HEK293 (cell line): Measurements from ENCODE around the gene PCDHB4.
"Not testable (repeated sequence)": the region's sequence is repeated elsewhere in the genome, so short reads cannot be mapped to it uniquely, and the experiment has no call there.

Source experiments
- CTCF ChIA-PET: fragments of 350-600 bp; formaldehyde crosslinking; extraction: SDS; loops from one replicate; lab custom pipeline; 2021; ENCODE audit warnings: antibody characterized with exemption; lab: Yijun Ruan, JAX
- POLR2A ChIA-PET: fragments of 300-600 bp; formaldehyde crosslinking; extraction: SDS; loops from one replicate; lab custom pipeline; 2020; ENCODE audit warnings: antibody characterized with exemption, inconsistent platforms; lab: Yijun Ruan, JAX
- H3K27ac ChIP-seq: fragments of 200-500 bp; sonication (Bioruptor generic); 2 replicates; pipeline ENCODE4 v1.5.1; 2014; ENCODE audit warnings: low read depth, low read length, control low read depth, inconsistent platforms; ENCODE audit errors: extremely low read depth
- H3K36me3 ChIP-seq, 2 experiments: fragments of 200-500 bp in 1 of 2; sonication (Bioruptor generic) in 1 of 2; 1 replicate in 1 of 2; 2 replicates in 1 of 2; pipeline ENCODE4 v1.5.1; 2014 to 2017; ENCODE audit warnings: inconsistent platforms in 2 of 2, low read length in 2 of 2; ENCODE audit not compliant: control insufficient read depth in 2 of 2, insufficient read depth in 1 of 2
- H3K4me1 ChIP-seq: fragments of 200-500 bp; sonication (Bioruptor generic); 2 replicates; pipeline ENCODE4 v1.5.1; 2014; ENCODE audit warnings: mild to moderate bottlenecking, low read length, inconsistent platforms; ENCODE audit not compliant: control insufficient read depth, insufficient read depth
- H3K4me3 ChIP-seq: 2 replicates; pipeline ENCODE4 v1.5.1; 2011; ENCODE audit warnings: low read depth, mild to moderate bottlenecking, control low read depth, low read length, moderate library complexity
- H3K9me3 ChIP-seq: fragments of 200-500 bp; sonication (Bioruptor generic); 2 replicates; pipeline ENCODE4 v1.5.1; 2014; ENCODE audit warnings: low read depth, low read length, inconsistent platforms; ENCODE audit not compliant: control insufficient read depth, insufficient read depth
- HOXC10 ChIP-seq: sonication (generic); formaldehyde crosslinking; IDR thresholded peaks from 2 replicates; pipeline ENCODE4 v1.8.1; 2023; ENCODE audit warnings: mild to moderate bottlenecking, missing genetic modification reagents
- RBAK ChIP-seq: fragments of 450-650 bp; formaldehyde crosslinking; IDR thresholded peaks from 2 replicates; pipeline ENCODE4 v1.5.1; 2016; ENCODE audit warnings: missing biosample characterization, missing genetic modification characterization
- YY2 ChIP-seq: fragments of 450-650 bp; formaldehyde crosslinking; IDR thresholded peaks from 2 replicates; pipeline ENCODE4 v1.5.1; 2016; ENCODE audit warnings: missing biosample characterization, missing genetic modification characterization
- ZFHX2 ChIP-seq: fragments of 450-650 bp; formaldehyde crosslinking; conservative IDR thresholded peaks from 2 replicates; pipeline ENCODE4 v1.5.1; 2016; ENCODE audit warnings: missing biosample characterization, missing genetic modification characterization
- ZNF132 ChIP-seq: fragments of 450-650 bp; formaldehyde crosslinking; IDR thresholded peaks from 2 replicates; pipeline ENCODE4 v1.5.1; 2017; ENCODE audit warnings: missing biosample characterization, missing genetic modification characterization, borderline replicate concordance
- ZNF174 ChIP-seq: fragments of 450-650 bp; formaldehyde crosslinking; IDR thresholded peaks from 2 replicates; pipeline ENCODE4 v1.5.0; 2017; ENCODE audit warnings: missing biosample characterization, mild to moderate bottlenecking, missing genetic modification characterization
- ZNF350 ChIP-seq: fragments of 450-650 bp; formaldehyde crosslinking; IDR thresholded peaks from 2 replicates; pipeline ENCODE4 v1.5.0; 2017; ENCODE audit warnings: missing biosample characterization, mild to moderate bottlenecking, missing genetic modification characterization
- ZNF561 ChIP-seq: fragments of 450-650 bp; IDR thresholded peaks from 2 replicates; pipeline ENCODE4 v1.5.1; 2018; ENCODE audit warnings: missing biosample characterization, missing genetic modification characterization, borderline replicate concordance
- ZNF600 ChIP-seq: fragments of 450-650 bp; formaldehyde crosslinking; IDR thresholded peaks from 2 replicates; pipeline ENCODE4 v1.5.1; 2016; ENCODE audit warnings: missing biosample characterization, missing genetic modification characterization
- ZNF610 ChIP-seq: fragments of 450-650 bp; formaldehyde crosslinking; IDR thresholded peaks from 2 replicates; pipeline ENCODE4 v1.5.1; 2016; ENCODE audit warnings: missing biosample characterization, missing genetic modification characterization, borderline replicate concordance
- ZNF621 ChIP-seq: fragments of 450-650 bp; formaldehyde crosslinking; IDR thresholded peaks from 2 replicates; pipeline ENCODE4 v1.5.1; 2017; ENCODE audit warnings: missing biosample characterization, missing genetic modification characterization
- ZNF76 ChIP-seq: fragments of 450-650 bp; formaldehyde crosslinking; IDR thresholded peaks from 2 replicates; pipeline ENCODE4; 2016; ENCODE audit warnings: low read depth, missing biosample characterization, missing genetic modification characterization, borderline replicate concordance
- ZNF791 ChIP-seq: fragments of 450-650 bp; formaldehyde crosslinking; IDR thresholded peaks from 2 replicates; pipeline ENCODE4 v1.5.1; 2016; ENCODE audit warnings: missing biosample characterization, missing genetic modification characterization
- TF ChIP-seq, protein P1 (sequence below): fragments of 450-650 bp; formaldehyde crosslinking; IDR thresholded peaks from 2 replicates; pipeline ENCODE4 v1.5.1; 2016; ENCODE audit warnings: missing biosample characterization, missing genetic modification characterization
- TF ChIP-seq, protein P2 (sequence below): sonication (generic); formaldehyde crosslinking; IDR thresholded peaks from 2 replicates; pipeline ENCODE4 v1.8.1; 2022; ENCODE audit warnings: mild to moderate bottlenecking, moderate library complexity, missing genetic modification reagents
- TF ChIP-seq, protein P3 (sequence below): fragments of 450-650 bp; formaldehyde crosslinking; IDR thresholded peaks from 2 replicates; pipeline ENCODE4 v1.5.1; 2016; ENCODE audit warnings: missing biosample characterization, missing genetic modification characterization
- TF ChIP-seq, protein P4 (sequence below): fragments of 450-650 bp; formaldehyde crosslinking; IDR thresholded peaks from 2 replicates; pipeline ENCODE4 v1.5.1; 2016; ENCODE audit warnings: missing biosample characterization, missing genetic modification characterization
- TF ChIP-seq, protein P5 (sequence below): fragments of 450-650 bp; formaldehyde crosslinking; IDR thresholded peaks from 2 replicates; pipeline ENCODE4 v1.5.1; 2017; ENCODE audit warnings: missing biosample characterization, missing genetic modification characterization

PCDHB4 gene

DNA sequence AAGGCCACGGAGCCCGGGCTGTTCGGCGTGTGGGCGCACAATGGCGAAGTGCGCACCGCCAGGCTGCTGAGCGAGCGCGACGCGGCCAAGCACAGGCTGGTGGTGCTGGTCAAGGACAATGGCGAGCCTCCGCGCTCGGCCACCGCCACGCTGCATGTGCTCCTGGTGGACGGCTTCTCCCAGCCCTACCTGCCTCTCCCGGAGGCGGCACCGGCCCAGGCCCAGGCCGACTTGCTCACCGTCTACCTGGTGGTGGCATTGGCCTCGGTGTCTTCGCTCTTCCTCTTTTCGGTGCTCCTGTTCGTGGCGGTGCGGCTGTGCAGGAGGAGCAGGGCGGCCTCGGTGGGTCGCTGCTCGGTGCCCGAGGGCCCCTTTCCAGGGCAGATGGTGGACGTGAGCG is 19.1 kb upstream of the PCDHB4 start:
- CTCF ChIA-PET, POLR2A ChIA-PET: not testable (repeated sequence)

DNA sequence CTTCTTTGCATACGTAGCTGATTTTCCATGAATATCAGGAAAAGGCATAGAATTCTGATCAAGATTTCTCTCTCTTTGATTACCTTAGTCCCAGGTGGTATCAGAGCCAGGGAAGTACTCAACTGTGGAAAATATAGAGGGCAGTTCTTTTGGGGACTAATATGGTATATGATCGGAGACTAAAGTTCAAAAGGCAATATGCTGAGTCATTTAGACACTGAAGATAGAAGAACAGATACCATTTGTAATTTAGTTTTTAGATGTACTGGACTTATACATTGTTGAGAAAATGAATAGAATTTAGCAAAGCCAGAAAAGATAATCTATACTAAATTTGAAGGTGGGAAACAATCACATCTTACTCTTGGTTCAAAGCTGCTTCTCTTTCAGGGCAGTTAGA is 16.3 kb upstream of the PCDHB4 start:
- Histone ChIP-seq H3K36me3 (no peaks in the 10 kb centered on the region), H3K4me1 (no peaks in the 10 kb centered on the region), H3K4me3 (no peak overlapping the region)
- CTCF ChIA-PET = no interaction called here
- TF ChIP-seq, protein P1, sequence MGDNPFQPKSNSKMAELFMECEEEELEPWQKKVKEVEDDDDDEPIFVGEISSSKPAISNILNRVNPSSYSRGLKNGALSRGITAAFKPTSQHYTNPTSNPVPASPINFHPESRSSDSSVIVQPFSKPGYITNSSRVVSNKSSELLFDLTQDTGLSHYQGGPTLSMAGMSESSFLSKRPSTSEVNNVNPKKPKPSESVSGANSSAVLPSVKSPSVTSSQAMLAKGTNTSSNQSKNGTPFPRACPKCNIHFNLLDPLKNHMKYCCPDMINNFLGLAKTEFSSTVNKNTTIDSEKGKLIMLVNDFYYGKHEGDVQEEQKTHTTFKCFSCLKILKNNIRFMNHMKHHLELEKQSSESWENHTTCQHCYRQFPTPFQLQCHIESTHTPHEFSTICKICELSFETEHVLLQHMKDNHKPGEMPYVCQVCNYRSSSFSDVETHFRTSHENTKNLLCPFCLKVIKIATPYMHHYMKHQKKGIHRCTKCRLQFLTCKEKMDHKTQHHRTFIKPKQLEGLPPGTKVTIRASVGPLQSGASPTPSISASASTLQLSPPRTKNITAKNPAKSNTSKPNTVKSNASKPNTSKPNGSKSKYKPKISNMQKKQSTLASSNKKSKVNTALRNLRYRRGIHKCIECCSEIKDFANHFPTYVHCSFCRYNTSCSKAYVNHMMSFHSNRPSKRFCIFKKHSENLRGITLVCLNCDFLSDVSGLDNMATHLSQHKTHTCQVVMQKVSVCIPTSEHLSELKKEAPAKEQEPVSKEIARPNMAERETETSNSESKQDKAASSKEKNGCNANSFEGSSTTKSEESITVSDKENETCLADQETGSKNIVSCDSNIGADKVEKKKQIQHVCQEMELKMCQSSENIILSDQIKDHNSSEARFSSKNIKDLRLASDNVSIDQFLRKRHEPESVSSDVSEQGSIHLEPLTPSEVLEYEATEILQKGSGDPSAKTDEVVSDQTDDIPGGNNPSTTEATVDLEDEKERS (tag by site-specific recombination) = no peak
- TF ChIP-seq, protein P2, sequence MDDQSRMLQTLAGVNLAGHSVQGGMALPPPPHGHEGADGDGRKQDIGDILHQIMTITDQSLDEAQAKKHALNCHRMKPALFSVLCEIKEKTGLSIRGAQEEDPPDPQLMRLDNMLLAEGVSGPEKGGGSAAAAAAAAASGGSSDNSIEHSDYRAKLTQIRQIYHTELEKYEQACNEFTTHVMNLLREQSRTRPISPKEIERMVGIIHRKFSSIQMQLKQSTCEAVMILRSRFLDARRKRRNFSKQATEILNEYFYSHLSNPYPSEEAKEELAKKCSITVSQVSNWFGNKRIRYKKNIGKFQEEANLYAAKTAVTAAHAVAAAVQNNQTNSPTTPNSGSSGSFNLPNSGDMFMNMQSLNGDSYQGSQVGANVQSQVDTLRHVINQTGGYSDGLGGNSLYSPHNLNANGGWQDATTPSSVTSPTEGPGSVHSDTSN (CRISPR knock-in tag) = no peak
- TF ChIP-seq, protein P3, sequence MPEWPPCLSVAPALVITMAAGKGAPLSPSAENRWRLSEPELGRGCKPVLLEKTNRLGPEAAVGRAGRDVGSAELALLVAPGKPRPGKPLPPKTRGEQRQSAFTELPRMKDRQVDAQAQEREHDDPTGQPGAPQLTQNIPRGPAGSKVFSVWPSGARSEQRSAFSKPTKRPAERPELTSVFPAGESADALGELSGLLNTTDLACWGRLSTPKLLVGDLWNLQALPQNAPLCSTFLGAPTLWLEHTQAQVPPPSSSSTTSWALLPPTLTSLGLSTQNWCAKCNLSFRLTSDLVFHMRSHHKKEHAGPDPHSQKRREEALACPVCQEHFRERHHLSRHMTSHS (tag by site-specific recombination) = no peak
- TF ChIP-seq, all 188 proteins: peak for 0
- Histone ChIP-seq H3K27ac (no peak overlapping the region), H3K9me3 (no peaks in the 10 kb centered on the region)
- POLR2A ChIA-PET = no interaction called here

More for the DNA sequence above, 19.1 kb upstream of the PCDHB4 start:
- H3K27ac ChIP-seq, H3K4me3 ChIP-seq, H3K4me1 ChIP-seq, H3K36me3 ChIP-seq, H3K9me3 ChIP-seq: not testable (repeated sequence)

DNA sequence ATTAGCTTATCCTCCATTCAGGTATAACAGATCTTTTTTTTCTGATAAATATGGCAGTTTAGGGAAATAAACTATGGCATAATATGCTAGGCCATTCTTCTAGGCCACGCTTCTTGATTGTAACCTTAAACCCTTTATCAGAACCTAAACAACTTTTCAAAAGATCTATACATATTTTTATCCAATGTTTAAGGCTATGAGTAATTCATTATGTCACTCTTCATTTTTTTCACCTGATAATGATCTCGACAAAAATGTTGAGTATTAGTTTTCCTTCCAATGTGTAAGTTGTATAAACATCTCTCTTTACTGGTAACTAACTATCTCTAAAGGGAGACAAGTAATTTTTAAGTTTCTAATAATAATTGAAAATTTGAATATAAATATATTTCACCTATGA is 2.4 kb upstream of the PCDHB4 start:
- ChIA-PET POLR2A (no interaction called here), CTCF (interaction anchor here (1.3 kb wide), 1 partner anchor 35 kb away, joined by 4 read pairs; no protein-coding TSS in a partner anchor)
- TF ChIP-seq ZFHX2 (no peak), YY2 (no peak), HOXC10 (CRISPR knock-in tag) (no peak), RBAK (no peak)
- Histone ChIP-seq H3K36me3 (no peaks in the 10 kb centered on the region), H3K4me1 (no peaks in the 10 kb centered on the region), H3K4me3 (no peak overlapping the region), H3K27ac (no peak overlapping the region), H3K9me3 (no peaks in the 10 kb centered on the region)

DNA sequence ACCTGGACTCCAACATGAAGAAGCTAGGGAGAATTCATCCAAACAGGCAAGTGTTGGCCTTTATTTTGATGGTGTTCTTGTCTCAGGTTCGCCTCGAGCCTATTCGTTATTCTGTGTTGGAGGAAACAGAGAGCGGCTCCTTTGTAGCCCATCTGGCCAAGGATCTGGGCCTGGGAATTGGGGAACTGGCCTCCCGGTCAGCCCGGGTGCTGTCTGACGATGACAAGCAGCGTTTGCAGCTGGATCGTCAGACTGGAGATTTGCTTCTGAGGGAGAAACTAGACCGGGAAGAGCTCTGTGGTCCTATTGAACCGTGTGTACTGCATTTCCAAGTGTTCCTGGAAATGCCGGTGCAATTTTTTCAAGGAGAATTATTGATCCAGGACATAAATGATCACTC is 367 bp downstream of the PCDHB4 start:
- no peak overlapping the region for H3K4me3 ChIP-seq
- H3K36me3 ChIP-seq = no peaks in the 10 kb centered on the region
- POLR2A ChIA-PET = no interaction called here
- TF ChIP-seq ZNF791 (tag by site-specific recombination) (no peak), ZNF174 (tag by site-specific recombination) (no peak), ZNF600 (tag by site-specific recombination) (no peak), ZNF350 (tag by site-specific recombination) (no peak), ZNF561 (tag by site-specific recombination) (no peak), ZNF610 (tag by site-specific recombination) (no peak), ZNF132 (no peak), ZNF76 (tag by site-specific recombination) (no peak), ZNF621 (tag by site-specific recombination) (no peak)
- TF ChIP-seq, protein P4, sequence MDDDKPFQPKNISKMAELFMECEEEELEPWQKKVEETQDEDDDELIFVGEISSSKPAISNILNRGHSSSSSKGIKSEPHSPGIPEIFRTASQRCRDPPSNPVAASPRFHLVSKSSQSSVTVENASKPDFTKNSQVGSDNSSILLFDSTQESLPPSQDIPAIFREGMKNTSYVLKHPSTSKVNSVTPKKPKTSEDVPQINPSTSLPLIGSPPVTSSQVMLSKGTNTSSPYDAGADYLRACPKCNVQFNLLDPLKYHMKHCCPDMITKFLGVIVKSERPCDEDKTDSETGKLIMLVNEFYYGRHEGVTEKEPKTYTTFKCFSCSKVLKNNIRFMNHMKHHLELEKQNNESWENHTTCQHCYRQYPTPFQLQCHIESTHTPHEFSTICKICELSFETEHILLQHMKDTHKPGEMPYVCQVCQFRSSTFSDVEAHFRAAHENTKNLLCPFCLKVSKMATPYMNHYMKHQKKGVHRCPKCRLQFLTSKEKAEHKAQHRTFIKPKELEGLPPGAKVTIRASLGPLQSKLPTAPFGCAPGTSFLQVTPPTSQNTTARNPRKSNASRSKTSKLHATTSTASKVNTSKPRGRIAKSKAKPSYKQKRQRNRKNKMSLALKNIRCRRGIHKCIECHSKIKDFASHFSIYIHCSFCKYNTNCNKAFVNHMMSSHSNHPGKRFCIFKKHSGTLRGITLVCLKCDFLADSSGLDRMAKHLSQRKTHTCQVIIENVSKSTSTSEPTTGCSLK = no peak
- TF ChIP-seq, protein P5, sequence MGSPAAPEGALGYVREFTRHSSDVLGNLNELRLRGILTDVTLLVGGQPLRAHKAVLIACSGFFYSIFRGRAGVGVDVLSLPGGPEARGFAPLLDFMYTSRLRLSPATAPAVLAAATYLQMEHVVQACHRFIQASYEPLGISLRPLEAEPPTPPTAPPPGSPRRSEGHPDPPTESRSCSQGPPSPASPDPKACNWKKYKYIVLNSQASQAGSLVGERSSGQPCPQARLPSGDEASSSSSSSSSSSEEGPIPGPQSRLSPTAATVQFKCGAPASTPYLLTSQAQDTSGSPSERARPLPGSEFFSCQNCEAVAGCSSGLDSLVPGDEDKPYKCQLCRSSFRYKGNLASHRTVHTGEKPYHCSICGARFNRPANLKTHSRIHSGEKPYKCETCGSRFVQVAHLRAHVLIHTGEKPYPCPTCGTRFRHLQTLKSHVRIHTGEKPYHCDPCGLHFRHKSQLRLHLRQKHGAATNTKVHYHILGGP (tag by site-specific recombination) = no peak

More for the DNA sequence above, 367 bp downstream of the PCDHB4 start:
- Histone ChIP-seq H3K4me1 (no peaks in the 10 kb centered on the region), H3K9me3 (no peaks in the 10 kb centered on the region), H3K27ac (no peak overlapping the region)
- CTCF ChIA-PET = interaction anchor here (0.6 to 0.8 kb wide), 3 partner anchors 28 to 227 kb away, joined by 3 to 6 read pairs (median 3); partner anchors contain the start of gene PCDHB6
